CD4-positive, alpha-beta T cell (primary cell): ENCODE data around the gene STMN3. TPM values are rescaled to one million over a fixed set of nuclear protein-coding genes. Genes with fewer than 3 reads are reported as not detected.

Experiments
- ATAC-seq: fragments of 200-7000 bp; cut with Tn5 transposase; one replicate; pipeline ENCODE4 v1.10.0; 2022; ENCODE audit warnings: mild to moderate bottlenecking; ENCODE audit not compliant: poor library complexity
- CTCF ChIA-PET: fragments of 350-600 bp; sonication (Branson Sonifier 250); formaldehyde crosslinking; loops from one replicate; lab custom pipeline; 2021; ENCODE audit warnings: antibody characterized with exemption, inconsistent platforms; lab: Charles Lee
- POLR2A ChIA-PET: fragments of 350-600 bp; sonication (Branson Sonifier 250); formaldehyde crosslinking; loops from one replicate; lab custom pipeline; 2021; ENCODE audit warnings: antibody characterized with exemption, inconsistent platforms; lab: Charles Lee
- DNase-seq, 14 experiments: peaks; one replicate each; pipeline ENCODE4 v3.0.0-alpha.2; 2013 to 2020; ENCODE audit warnings: mixed read lengths in 2 of 14
- H3K27ac ChIP-seq, 2 donors: one replicate each; pipeline versions ENCODE4 v1.5.1 to v1.7.0; 2013; ENCODE audit warnings: low read length in 2 of 2, low read depth in 1 of 2, mild to moderate bottlenecking in 1 of 2
- H3K27me3 ChIP-seq, 2 experiments: 1 replicate in 1 of 2; 2 replicates in 1 of 2; pipeline versions ENCODE4 v1.6.1 to v1.7.0; 2013; ENCODE audit warnings: low read length in 2 of 2, control low read depth in 1 of 2, mild to moderate bottlenecking in 1 of 2, moderate library complexity in 1 of 2; ENCODE audit not compliant: insufficient read depth in 2 of 2, control insufficient read depth in 1 of 2
- H3K36me3 ChIP-seq: one replicate; pipeline ENCODE4 v1.6.1; 2013; ENCODE audit warnings: low read length, control low read depth; ENCODE audit not compliant: insufficient read depth
- H3K4me1 ChIP-seq: one replicate; pipeline ENCODE4 v1.6.1; 2013; ENCODE audit warnings: low read length, control low read depth; ENCODE audit not compliant: insufficient read depth
- H3K4me3 ChIP-seq: one replicate; pipeline ENCODE4 v1.5.1; 2013; ENCODE audit warnings: mild to moderate bottlenecking, low read length, moderate library complexity
- H3K9me3 ChIP-seq, 2 experiments: 1 replicate in 1 of 2; 2 replicates in 1 of 2; pipeline versions ENCODE4 v1.6.1 to v1.7.0; 2013; ENCODE audit warnings: low read length in 2 of 2, mild to moderate bottlenecking in 2 of 2, control low read depth in 1 of 2, moderate library complexity in 1 of 2; ENCODE audit not compliant: control insufficient read depth in 1 of 2, insufficient read depth in 1 of 2
- H3K27ac Mint-ChIP-seq: one replicate; pipeline ENCODE4 v1.8.0; 2020; ENCODE audit warnings: mixed read lengths
- H3K27me3 Mint-ChIP-seq: one replicate; pipeline ENCODE4 v1.8.0; 2021; ENCODE audit warnings: mixed read lengths
- H3K36me3 Mint-ChIP-seq: one replicate; pipeline ENCODE4 v1.8.0; 2021; ENCODE audit warnings: low read depth, mixed read lengths
- H3K4me1 Mint-ChIP-seq: one replicate; pipeline ENCODE4 v1.8.0; 2021; ENCODE audit warnings: low read depth, mixed read lengths
- H3K4me3 Mint-ChIP-seq: one replicate; pipeline ENCODE4 v1.8.0; 2020; ENCODE audit warnings: mild to moderate bottlenecking, mixed read lengths
- H3K9me3 Mint-ChIP-seq: one replicate; pipeline ENCODE4 v1.8.0; 2020; ENCODE audit warnings: mixed read lengths
- CTCF ChIP-seq: fragments of 200-600 bp; IDR thresholded peaks from one replicate; pipeline ENCODE4 v1.8.0; 2022; ENCODE audit warnings: antibody characterized with exemption, mild to moderate bottlenecking
- intact Hi-C, 2 experiments: fragments of 100-400 bp; cut with DNase I in 1 of 2; cut with micrococcal nuclease in 1 of 2; formaldehyde crosslinking; loops; one replicate each; pipeline versions ENCODE4 v1.15.1 to v1.9.0; 2023 to 2025; cut with DNase I, micrococcal nuclease
- total RNA-seq, 174 experiments: library from RNA in 2 of 174; stranded (reverse) in 2 of 174; gene quantifications; one replicate each; pipeline ENCODE4 v1.2.3 and lab custom pipeline; 2021 to 2026

The STMN3 gene
- total RNA-seq, 2 experiments from 2014 or later, result 122 to 127 TPM

GRCh38 chr20:63611646-63612045 lies 41.6 kb downstream of the STMN3 start:
- no peak for TF ChIP-seq CTCF
- Mint-ChIP-seq H3K36me3 (peaks cover 46% of the 10 kb centered on the region), H3K4me1 (no peaks in the 10 kb centered on the region), H3K27me3 (no peaks in the 10 kb centered on the region), H3K4me3 (no peak overlapping the region), H3K9me3 (no peaks in the 10 kb centered on the region), H3K27ac (no peak overlapping the region)
- ChIA-PET POLR2A (interaction anchor here (0.6 kb wide), 1 partner anchor 18 kb away, joined by 3 read pairs; no protein-coding TSS in a partner anchor), CTCF (interaction anchor here (1.4 kb wide), 1 partner anchor 30 kb away, joined by 3 read pairs; no protein-coding TSS in a partner anchor)
- no peak overlapping the region for H3K4me3 ChIP-seq
- no peak overlapping the region for H3K27ac ChIP-seq
- H3K9me3 ChIP-seq, result no peaks in the 10 kb centered on the region
- ATAC-seq (no peak), DNase-seq (no peak)
- H3K27me3 ChIP-seq, result no peaks in the 10 kb centered on the region
- peaks cover 19% of the 10 kb centered on the region for H3K36me3 ChIP-seq
- intact Hi-C loops, result no loop called here
- peaks cover 2% of the 10 kb centered on the region for H3K4me1 ChIP-seq

- peaks cover 12% of the 10 kb centered on the region for H3K36me3 ChIP-seq
- Mint-ChIP-seq H3K27ac (no peak overlapping the region), H3K36me3 (peaks cover 40% of the 10 kb centered on the region), H3K27me3 (no peaks in the 10 kb centered on the region), H3K4me3 (no peak overlapping the region), H3K9me3 (no peaks in the 10 kb centered on the region), H3K4me1 (no peaks in the 10 kb centered on the region)
- no peak overlapping the region for H3K27ac ChIP-seq
- TF ChIP-seq CTCF, result no peak
- no peaks in the 10 kb centered on the region for H3K9me3 ChIP-seq
- CTCF ChIA-PET, result no interaction called here
- ATAC-seq (no peak), DNase-seq (no peak)
- peaks cover 2% of the 10 kb centered on the region for H3K4me1 ChIP-seq
- intact Hi-C loops, result no loop called here
- H3K27me3 ChIP-seq, result no peaks in the 10 kb centered on the region
- no peak overlapping the region for H3K4me3 ChIP-seq
- POLR2A ChIA-PET, result interaction anchor here (1.2 kb wide), 1 partner anchor 31 kb away, joined by 4 read pairs; no protein-coding TSS in a partner anchor
Measured at GRCh38 chr20:63610581-63611435, 42.4 kb downstream of the STMN3 start.

- no peaks in the 10 kb centered on the region for H3K27me3 ChIP-seq
- intact Hi-C loops, result no loop called here
- CTCF ChIA-PET, result no interaction called here
- H3K4me1 ChIP-seq, result peaks cover 13% of the 10 kb centered on the region
- peaks cover 0 to 7% of the 10 kb centered on the region in 2 experiments for H3K9me3 ChIP-seq
- H3K36me3 ChIP-seq, result peaks cover 27% of the 10 kb centered on the region
- DNase-seq, result no peak
- no peak overlapping the region for H3K27ac ChIP-seq
- no peak overlapping the region for H3K4me3 ChIP-seq
- POLR2A ChIA-PET, result no interaction called here
- Mint-ChIP-seq H3K27me3 (no peaks in the 10 kb centered on the region), H3K36me3 (peaks cover 23% of the 10 kb centered on the region), H3K27ac (no peak overlapping the region), H3K9me3 (no peaks in the 10 kb centered on the region), H3K4me3 (no peak overlapping the region), H3K4me1 (no peaks in the 10 kb centered on the region)
- no peak for TF ChIP-seq CTCF
- ATAC-seq, result no peak
Measured at GRCh38 chr20:63606686-63607085, 46.5 kb downstream of the STMN3 start.
